K562 (cell line): ENCODE results near the gene IFITM2. TPM values are rescaled to one million over a fixed set of nuclear protein-coding genes. Genes with fewer than 3 reads are reported as not detected.

Source experiments
- ATF4 ChIP-seq: fragments of 450-650 bp; formaldehyde crosslinking; IDR thresholded peaks from 2 replicates; pipeline ENCODE4 v1.4.0; 2022; ENCODE audit warnings: mild to moderate bottlenecking, moderate library complexity
- CHD1 ChIP-seq: fragments of 200-600 bp; sonication (generic); IDR thresholded peaks from one replicate; pipeline ENCODE4 v1.6.1; 2012; ENCODE audit warnings: mild to moderate bottlenecking, moderate library complexity, low read length, inconsistent platforms
- CSDE1 ChIP-seq, 2 experiments: fragments of 450-650 bp; IDR thresholded peaks; 2 replicates each; pipeline ENCODE4 v1.6.1; 2016; ENCODE audit warnings: mild to moderate bottlenecking in 1 of 2
- RBFOX2 ChIP-seq: fragments of 200-400 bp; formaldehyde crosslinking; IDR thresholded peaks from 2 replicates; pipeline ENCODE4 v1.6.1; 2017; ENCODE audit warnings: low read depth, mild to moderate bottlenecking, low read length, moderate library complexity
- RERE ChIP-seq: sonication (generic); formaldehyde crosslinking; IDR thresholded peaks from 2 replicates; pipeline ENCODE4 v1.8.0; 2023; ENCODE audit warnings: missing genetic modification reagents, mild to moderate bottlenecking, borderline replicate concordance
- TBL1XR1 ChIP-seq, 2 experiments: IDR thresholded peaks; 2 replicates each; pipeline ENCODE4 v1.6.1; 2012; ENCODE audit warnings: improper control_type of control experiment in 2 of 2, low read length in 2 of 2, mild to moderate bottlenecking in 1 of 2
- ZNF224 ChIP-seq: sonication (generic); formaldehyde crosslinking; IDR thresholded peaks from 2 replicates; pipeline ENCODE4 v1.8.0; 2022; ENCODE audit warnings: mild to moderate bottlenecking, missing genetic modification reagents
- ZNF830 ChIP-seq: fragments of 250-450 bp; sonication (Bioruptor Pico); IDR thresholded peaks from 2 replicates; pipeline ENCODE4 v1.5.0; 2021; ENCODE audit warnings: mild to moderate bottlenecking
- polyA plus RNA-seq, 8 experiments: library from polyadenylated mRNA; depleted of rRNA in 4 of 8; stranded (reverse) in 5 of 8; unstranded in 3 of 8; fragments of >200 nt; fragmentation: Nextera tagmentation in 2 of 8; fragmentation: Illumina TruSeq in 1 of 8; extraction: Ambion mirVana in 2 of 8; extraction: Trizol in 1 of 8; gene quantifications; 2 replicates each; pipeline versions ENCODE4 v1.2.1 to v1.2.3, GENCODE V29; 2011 to 2014; ENCODE audit warnings: inconsistent platforms in 1 of 8, missing spikeins in 1 of 8
- total RNA-seq, 7 experiments: library from RNA; depleted of rRNA in 6 of 7; stranded (reverse); fragments of >200 nt in 6 of 7; fragmentation: Illumina TruSeq in 2 of 7; extraction: Trizol in 2 of 7; gene quantifications; 2 replicates each; pipeline versions ENCODE4 v1.2.1 to v1.2.3, GENCODE V29; 2011 to 2021; ENCODE audit warnings: low replicate concordance in 1 of 7
- TF ChIP-seq, protein P1 (sequence below), 2 experiments: fragments of 450-650 bp; IDR thresholded peaks; 2 replicates each; pipeline ENCODE4 v1.6.1; 2018; ENCODE audit warnings: mild to moderate bottlenecking in 2 of 2, low read depth in 1 of 2; ENCODE audit not compliant: partially characterized antibody in 2 of 2
- TF ChIP-seq, protein P2 (sequence below): fragments of 250-450 bp; sonication (Bioruptor Pico); IDR thresholded peaks from 2 replicates; pipeline ENCODE4 v1.4.0; 2020; ENCODE audit warnings: mild to moderate bottlenecking, moderate library complexity

Gene IFITM2
- total and polyA plus RNA-seq, 9 of the 15 experiments (the other 6 are each of a cell fraction or from before 2014, with no cell fraction given) = 52.8 to 4,872 (median 356) TPM

GRCh38 chr11:289712-290620, 17.6 kb upstream of the IFITM2 start (continued):
- TF ChIP-seq, protein P1, sequence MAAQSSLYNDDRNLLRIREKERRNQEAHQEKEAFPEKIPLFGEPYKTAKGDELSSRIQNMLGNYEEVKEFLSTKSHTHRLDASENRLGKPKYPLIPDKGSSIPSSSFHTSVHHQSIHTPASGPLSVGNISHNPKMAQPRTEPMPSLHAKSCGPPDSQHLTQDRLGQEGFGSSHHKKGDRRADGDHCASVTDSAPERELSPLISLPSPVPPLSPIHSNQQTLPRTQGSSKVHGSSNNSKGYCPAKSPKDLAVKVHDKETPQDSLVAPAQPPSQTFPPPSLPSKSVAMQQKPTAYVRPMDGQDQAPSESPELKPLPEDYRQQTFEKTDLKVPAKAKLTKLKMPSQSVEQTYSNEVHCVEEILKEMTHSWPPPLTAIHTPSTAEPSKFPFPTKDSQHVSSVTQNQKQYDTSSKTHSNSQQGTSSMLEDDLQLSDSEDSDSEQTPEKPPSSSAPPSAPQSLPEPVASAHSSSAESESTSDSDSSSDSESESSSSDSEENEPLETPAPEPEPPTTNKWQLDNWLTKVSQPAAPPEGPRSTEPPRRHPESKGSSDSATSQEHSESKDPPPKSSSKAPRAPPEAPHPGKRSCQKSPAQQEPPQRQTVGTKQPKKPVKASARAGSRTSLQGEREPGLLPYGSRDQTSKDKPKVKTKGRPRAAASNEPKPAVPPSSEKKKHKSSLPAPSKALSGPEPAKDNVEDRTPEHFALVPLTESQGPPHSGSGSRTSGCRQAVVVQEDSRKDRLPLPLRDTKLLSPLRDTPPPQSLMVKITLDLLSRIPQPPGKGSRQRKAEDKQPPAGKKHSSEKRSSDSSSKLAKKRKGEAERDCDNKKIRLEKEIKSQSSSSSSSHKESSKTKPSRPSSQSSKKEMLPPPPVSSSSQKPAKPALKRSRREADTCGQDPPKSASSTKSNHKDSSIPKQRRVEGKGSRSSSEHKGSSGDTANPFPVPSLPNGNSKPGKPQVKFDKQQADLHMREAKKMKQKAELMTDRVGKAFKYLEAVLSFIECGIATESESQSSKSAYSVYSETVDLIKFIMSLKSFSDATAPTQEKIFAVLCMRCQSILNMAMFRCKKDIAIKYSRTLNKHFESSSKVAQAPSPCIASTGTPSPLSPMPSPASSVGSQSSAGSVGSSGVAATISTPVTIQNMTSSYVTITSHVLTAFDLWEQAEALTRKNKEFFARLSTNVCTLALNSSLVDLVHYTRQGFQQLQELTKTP (IDR thresholded peaks at IDR 0.05; ENCODE audit: low read depth in 1 of 2, partially characterized antibody in 2 of 2) = no peak
- TF ChIP-seq RERE = no peak
- peak; percentile 67; the same call in 1 of the 2 replicates for TF ChIP-seq ZNF830 (CRISPR knock-in tag)
- TF ChIP-seq CSDE1 (IDR thresholded peaks at IDR 0.05) = no peak
- TF ChIP-seq, protein P2, sequence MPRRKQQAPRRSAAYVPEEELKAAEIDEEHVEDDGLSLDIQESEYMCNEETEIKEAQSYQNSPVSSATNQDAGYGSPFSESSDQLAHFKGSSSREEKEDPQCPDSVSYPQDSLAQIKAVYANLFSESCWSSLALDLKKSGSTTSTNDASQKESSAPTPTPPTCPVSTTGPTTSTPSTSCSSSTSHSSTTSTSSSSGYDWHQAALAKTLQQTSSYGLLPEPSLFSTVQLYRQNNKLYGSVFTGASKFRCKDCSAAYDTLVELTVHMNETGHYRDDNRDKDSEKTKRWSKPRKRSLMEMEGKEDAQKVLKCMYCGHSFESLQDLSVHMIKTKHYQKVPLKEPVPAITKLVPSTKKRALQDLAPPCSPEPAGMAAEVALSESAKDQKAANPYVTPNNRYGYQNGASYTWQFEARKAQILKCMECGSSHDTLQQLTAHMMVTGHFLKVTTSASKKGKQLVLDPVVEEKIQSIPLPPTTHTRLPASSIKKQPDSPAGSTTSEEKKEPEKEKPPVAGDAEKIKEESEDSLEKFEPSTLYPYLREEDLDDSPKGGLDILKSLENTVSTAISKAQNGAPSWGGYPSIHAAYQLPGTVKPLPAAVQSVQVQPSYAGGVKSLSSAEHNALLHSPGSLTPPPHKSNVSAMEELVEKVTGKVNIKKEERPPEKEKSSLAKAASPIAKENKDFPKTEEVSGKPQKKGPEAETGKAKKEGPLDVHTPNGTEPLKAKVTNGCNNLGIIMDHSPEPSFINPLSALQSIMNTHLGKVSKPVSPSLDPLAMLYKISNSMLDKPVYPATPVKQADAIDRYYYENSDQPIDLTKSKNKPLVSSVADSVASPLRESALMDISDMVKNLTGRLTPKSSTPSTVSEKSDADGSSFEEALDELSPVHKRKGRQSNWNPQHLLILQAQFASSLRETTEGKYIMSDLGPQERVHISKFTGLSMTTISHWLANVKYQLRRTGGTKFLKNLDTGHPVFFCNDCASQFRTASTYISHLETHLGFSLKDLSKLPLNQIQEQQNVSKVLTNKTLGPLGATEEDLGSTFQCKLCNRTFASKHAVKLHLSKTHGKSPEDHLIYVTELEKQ = no peak
- no peak for TF ChIP-seq ATF4 (CRISPR knock-in tag)
- TF ChIP-seq RBFOX2 = 0 out of 2 replicates have a peak, but pooled peaks have one; percentile 43
- TF ChIP-seq CHD1 = no peak
- no peak for TF ChIP-seq TBL1XR1 (IDR thresholded peaks at IDR 0.05; ENCODE audit: low read length in 2 of 2)
- no peak for TF ChIP-seq ZNF224 (CRISPR knock-in tag)
